Transverse colon (tissue), 4 donors: ENCODE results near the gene PI4K2A.

Experiments
- CTCF ChIP-seq, 5 experiments: fragments of 200-600 bp in 3 of 5; fragments of 450-650 bp in 2 of 5; sonication (generic) in 3 of 5; IDR thresholded peaks; 1 replicate in 2 of 5; 2 replicates in 3 of 5; pipeline ENCODE4 v1.5.1; 2016 to 2017; ENCODE audit warnings: antibody characterized with exemption in 5 of 5, inconsistent platforms in 3 of 5, mild to moderate bottlenecking in 2 of 5, moderate library complexity in 1 of 5
- EP300 ChIP-seq: sonication (generic); formaldehyde crosslinking; IDR thresholded peaks from one replicate; pipeline ENCODE4 v1.6.1; 2017; ENCODE audit warnings: antibody characterized with exemption, low read depth
- POLR2A ChIP-seq: fragments of 450-650 bp; IDR thresholded peaks from one replicate; pipeline ENCODE4 v1.6.1; 2016; ENCODE audit warnings: antibody characterized with exemption, mild to moderate bottlenecking, moderate library complexity
- POLR2AphosphoS5 ChIP-seq, 3 donors: sonication (generic); formaldehyde crosslinking; IDR thresholded peaks; one replicate each; pipeline ENCODE4 v1.6.1; 2016; ENCODE audit warnings: antibody characterized with exemption in 3 of 3

- TF ChIP-seq CTCF (IDR thresholded peaks at IDR 0.05): no peak
- peak; percentile 78 for TF ChIP-seq POLR2A
- peak; percentile 17 to 76 (median 51) for TF ChIP-seq POLR2AphosphoS5 (IDR thresholded peaks at IDR 0.05)
- TF ChIP-seq EP300: no peak
Measured at GRCh38 chr10:97714401-97715258, 74.2 kb downstream of the PI4K2A start.
